GM12875 (cell line): Measurements from ENCODE around the gene ULBP1.
"Not testable (repeated sequence)": the region's sequence is repeated elsewhere in the genome, so short reads cannot be mapped to it uniquely, and the experiment has no call there.

Source experiments
- H3K4me3 ChIP-seq: one replicate; pipeline ENCODE4 v1.5.1; 2011; ENCODE audit warnings: low read depth, low read length, control low read depth
- TF ChIP-seq, protein P1 (sequence below): IDR thresholded peaks from 2 replicates; pipeline ENCODE4 v1.5.1; 2011; ENCODE audit warnings: low read depth, mild to moderate bottlenecking, control low read depth, inconsistent platforms, low read length, moderate library complexity, borderline replicate concordance; ENCODE audit not compliant: insufficient read depth

ULBP1 gene

DNA sequence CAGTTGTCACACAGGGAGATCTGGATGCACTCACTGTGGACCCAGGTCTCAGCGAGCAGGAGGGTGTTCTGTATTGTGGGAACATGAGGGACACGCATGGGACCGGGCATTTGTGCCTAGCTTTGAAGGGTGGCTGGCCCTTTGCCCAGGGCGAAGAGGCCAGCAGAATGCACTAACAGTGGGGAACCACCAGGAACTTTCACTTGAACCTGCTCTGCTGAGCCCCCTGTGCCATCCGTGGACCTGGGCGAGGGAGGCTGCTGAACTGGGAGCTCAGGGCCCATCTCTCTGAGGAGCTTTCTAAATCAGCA, 23.1 kb upstream of the ULBP1 start:
- no peak overlapping the region for H3K4me3 ChIP-seq
- TF ChIP-seq, protein P1, sequence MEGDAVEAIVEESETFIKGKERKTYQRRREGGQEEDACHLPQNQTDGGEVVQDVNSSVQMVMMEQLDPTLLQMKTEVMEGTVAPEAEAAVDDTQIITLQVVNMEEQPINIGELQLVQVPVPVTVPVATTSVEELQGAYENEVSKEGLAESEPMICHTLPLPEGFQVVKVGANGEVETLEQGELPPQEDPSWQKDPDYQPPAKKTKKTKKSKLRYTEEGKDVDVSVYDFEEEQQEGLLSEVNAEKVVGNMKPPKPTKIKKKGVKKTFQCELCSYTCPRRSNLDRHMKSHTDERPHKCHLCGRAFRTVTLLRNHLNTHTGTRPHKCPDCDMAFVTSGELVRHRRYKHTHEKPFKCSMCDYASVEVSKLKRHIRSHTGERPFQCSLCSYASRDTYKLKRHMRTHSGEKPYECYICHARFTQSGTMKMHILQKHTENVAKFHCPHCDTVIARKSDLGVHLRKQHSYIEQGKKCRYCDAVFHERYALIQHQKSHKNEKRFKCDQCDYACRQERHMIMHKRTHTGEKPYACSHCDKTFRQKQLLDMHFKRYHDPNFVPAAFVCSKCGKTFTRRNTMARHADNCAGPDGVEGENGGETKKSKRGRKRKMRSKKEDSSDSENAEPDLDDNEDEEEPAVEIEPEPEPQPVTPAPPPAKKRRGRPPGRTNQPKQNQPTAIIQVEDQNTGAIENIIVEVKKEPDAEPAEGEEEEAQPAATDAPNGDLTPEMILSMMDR, result no peak

GRCh38 chr6:149941583-149942460, 21.9 kb upstream of the ULBP1 start, which contains the start of gene ULBP2:
Gene ULBP2, plus strand, starts transcription at chr6:149942014. Its CDS starts 59 bp downstream, at chr6:149942073.
- peak within 1 kb of the TSS; percentile 7 for H3K4me3 ChIP-seq
- TF ChIP-seq, protein P1, result no peak

- no peak overlapping the region for H3K4me3 ChIP-seq
- TF ChIP-seq, protein P1, result no peak
These were observed 21.3 kb upstream of the ULBP1 start for GRCh38 chr6:149942461-149942829.

DNA sequence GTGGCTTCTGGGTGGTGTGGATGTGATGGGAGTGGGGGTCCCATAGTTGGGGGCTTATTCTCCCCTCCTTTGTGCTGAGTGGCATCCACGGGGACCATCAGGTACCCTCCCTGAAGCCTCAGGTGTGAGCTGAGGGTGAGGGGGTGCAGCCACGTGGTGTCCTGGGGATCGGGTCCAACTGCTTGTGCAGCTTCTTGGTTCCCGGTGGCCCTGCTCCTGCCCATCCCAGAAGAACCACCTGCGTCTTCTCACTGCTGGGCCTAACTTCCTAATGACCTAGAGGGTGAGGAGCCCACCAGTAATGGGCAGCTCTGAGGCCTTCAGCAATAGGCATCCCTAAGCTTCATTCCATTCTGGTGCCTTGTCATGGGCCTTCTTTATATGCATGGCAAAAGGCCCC, 20.4 kb upstream of the ULBP1 start:
- not testable (repeated sequence) for H3K4me3 ChIP-seq

DNA sequence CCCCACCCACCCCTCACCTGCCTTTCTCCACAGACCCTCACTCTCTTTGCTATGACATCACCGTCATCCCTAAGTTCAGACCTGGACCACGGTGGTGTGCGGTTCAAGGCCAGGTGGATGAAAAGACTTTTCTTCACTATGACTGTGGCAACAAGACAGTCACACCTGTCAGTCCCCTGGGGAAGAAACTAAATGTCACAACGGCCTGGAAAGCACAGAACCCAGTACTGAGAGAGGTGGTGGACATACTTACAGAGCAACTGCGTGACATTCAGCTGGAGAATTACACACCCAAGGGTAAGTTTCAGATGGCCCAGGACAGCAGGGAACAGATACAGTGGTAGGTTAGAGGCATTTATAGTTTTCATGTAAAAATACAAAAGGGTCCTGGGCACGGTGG, 18.5 kb upstream of the ULBP1 start:
- not testable (repeated sequence) for H3K4me3 ChIP-seq

DNA sequence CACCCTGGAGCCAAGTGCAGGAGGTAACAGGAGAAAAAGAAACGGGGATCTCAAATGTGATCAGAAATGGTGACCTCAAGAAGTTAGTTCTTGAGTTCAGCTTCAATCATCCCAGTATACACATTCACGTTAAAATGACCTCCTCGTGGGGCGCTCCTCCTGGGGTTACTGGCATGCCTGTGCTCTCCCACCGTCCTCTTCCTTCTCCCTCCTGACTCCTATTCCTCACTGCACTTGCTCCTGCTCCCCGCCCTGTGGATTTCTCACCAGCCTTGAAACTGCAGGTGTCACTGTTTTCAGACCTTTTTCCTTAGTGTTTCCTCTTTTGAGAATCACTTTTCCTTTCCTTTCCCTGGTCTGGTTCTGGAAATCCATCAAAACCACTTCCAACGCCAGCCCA, 17.1 kb upstream of the ULBP1 start:
- not testable (repeated sequence) for H3K4me3 ChIP-seq

- not testable (repeated sequence) for H3K4me3 ChIP-seq
These were observed 16.2 kb upstream of the ULBP1 start for GRCh38 chr6:149947533-149947932.

DNA sequence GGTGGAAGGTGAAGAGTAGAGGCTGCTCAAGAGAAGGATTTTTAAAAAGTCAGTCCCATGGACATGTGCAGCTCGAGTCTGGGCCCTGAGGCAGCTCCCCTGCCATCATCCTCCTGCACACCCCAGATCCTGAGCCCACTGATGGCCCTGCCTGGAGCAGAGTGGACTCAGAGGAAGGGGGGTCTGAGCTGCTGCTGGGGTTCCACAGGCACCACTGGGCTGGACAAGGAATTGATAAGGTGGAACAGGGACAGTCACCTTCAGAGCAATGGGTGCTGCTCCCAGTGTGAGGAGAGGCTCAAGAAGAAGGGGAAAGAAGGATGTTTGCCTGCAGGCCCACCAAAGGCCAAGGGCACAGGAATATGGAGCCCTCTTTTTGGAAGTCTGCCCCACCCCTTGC, 15.7 kb upstream of the ULBP1 start:
- TF ChIP-seq, protein P1, result no peak

DNA sequence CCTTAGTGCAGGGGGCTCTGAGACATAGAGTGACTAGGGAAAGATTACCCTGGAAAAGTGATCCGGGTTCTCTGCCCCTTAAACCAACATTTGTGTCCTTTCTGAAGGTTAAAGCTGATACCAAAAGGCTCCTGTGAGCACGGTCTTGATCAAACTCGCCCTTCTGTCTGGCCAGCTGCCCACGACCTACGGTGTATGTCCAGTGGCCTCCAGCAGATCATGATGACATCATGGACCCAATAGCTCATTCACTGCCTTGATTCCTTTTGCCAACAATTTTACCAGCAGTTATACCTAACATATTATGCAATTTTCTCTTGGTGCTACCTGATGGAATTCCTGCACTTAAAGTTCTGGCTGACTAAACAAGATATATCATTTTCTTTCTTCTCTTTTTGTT, 15.1 kb upstream of the ULBP1 start:
- no peak overlapping the region for H3K4me3 ChIP-seq
- TF ChIP-seq, protein P1, result no peak

More for the DNA sequence above, 15.7 kb upstream of the ULBP1 start:
- no peak overlapping the region for H3K4me3 ChIP-seq
